H1 (cell line): ENCODE results near the gene C6orf136.

Experiments used
- BCL11A ChIP-seq, 2 experiments: IDR thresholded peaks; one replicate each; pipeline ENCODE4 v1.6.1; 2011; ENCODE audit warnings: low read depth in 2 of 2, low read length in 2 of 2, mild to moderate bottlenecking in 2 of 2
- NRF1 ChIP-seq: IDR thresholded peaks from 2 replicates; pipeline ENCODE4 v1.6.1; 2011; ENCODE audit warnings: mild to moderate bottlenecking, low read depth, low read length, improper control_type of control experiment
- SIN3A ChIP-seq, 2 experiments: IDR thresholded peaks in 1 of 2; conservative IDR thresholded peaks in 1 of 2; 2 replicates each; pipeline ENCODE4 v1.6.1; 2011 to 2012; ENCODE audit warnings: low read length in 2 of 2, improper control_type of control experiment in 1 of 2, low read depth in 1 of 2, mild to moderate bottlenecking in 1 of 2
- SRF ChIP-seq: IDR thresholded peaks from 2 replicates; pipeline ENCODE4 v1.6.1; 2011; ENCODE audit warnings: mild to moderate bottlenecking, low read depth, low read length, moderate library complexity
- TF ChIP-seq, protein P1 (sequence below), 3 experiments: IDR thresholded peaks; 1 replicate in 2 of 3; 2 replicates in 1 of 3; pipeline versions ENCODE4 v1.5.1 to v1.6.1; 2011; ENCODE audit warnings: low read length in 3 of 3, mild to moderate bottlenecking in 3 of 3, inconsistent platforms in 2 of 3, low read depth in 1 of 3, moderate library complexity in 1 of 3; ENCODE audit not compliant: insufficient read depth in 1 of 3; ENCODE audit errors: control extremely low read depth in 1 of 3

DNA sequence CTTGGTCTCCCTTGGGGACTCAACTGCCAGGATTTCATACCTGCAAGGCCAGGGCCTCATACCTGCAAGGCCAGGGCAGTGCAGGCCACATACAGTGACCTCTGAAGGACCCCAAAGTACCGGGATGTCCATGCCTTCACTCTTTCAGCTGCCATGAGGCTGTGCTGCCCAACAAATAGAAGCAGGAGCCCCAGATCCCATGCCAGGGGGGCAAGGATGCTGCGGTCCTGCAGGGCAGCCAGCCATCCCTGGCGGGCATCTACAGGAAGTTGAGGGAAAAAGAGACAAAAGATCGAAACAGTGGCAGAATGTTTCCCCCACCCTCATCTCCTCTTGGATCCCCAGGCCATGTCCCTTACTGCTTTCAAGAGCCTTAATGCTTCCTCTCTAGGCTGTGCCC is 43.1 kb downstream of the C6orf136 start:
- TF ChIP-seq, protein P1, sequence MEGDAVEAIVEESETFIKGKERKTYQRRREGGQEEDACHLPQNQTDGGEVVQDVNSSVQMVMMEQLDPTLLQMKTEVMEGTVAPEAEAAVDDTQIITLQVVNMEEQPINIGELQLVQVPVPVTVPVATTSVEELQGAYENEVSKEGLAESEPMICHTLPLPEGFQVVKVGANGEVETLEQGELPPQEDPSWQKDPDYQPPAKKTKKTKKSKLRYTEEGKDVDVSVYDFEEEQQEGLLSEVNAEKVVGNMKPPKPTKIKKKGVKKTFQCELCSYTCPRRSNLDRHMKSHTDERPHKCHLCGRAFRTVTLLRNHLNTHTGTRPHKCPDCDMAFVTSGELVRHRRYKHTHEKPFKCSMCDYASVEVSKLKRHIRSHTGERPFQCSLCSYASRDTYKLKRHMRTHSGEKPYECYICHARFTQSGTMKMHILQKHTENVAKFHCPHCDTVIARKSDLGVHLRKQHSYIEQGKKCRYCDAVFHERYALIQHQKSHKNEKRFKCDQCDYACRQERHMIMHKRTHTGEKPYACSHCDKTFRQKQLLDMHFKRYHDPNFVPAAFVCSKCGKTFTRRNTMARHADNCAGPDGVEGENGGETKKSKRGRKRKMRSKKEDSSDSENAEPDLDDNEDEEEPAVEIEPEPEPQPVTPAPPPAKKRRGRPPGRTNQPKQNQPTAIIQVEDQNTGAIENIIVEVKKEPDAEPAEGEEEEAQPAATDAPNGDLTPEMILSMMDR (IDR thresholded peaks at IDR 0.05; ENCODE audit: control extremely low read depth in 1 of 3, insufficient read depth in 1 of 3, low read depth in 1 of 3, low read length in 3 of 3), result no peak
- TF ChIP-seq SIN3A (conservative IDR thresholded peaks at IDR 0.05 in 1 of 2, IDR thresholded peaks at IDR 0.05 in 1 of 2; ENCODE audit: low read depth in 1 of 2, low read length in 2 of 2), result no peak
- TF ChIP-seq NRF1, result no peak
- TF ChIP-seq SRF, result no peak
- no peak for TF ChIP-seq BCL11A (IDR thresholded peaks at IDR 0.05; ENCODE audit: low read depth in 2 of 2, low read length in 2 of 2)
